ENCODE data around the gene VAMP8.

- 0 out of 2 replicates have a peak, but pooled peaks have one; percentile 45 for TF ChIP-seq POLR2AphosphoS5 (IDR thresholded peaks at IDR 0.05; ENCODE audit: low read depth, low read length)
- TF ChIP-seq SIN3A (IDR thresholded peaks at IDR 0.05; ENCODE audit: borderline replicate concordance, insufficient read depth, low read length) = peak; percentile 96; the same call in 1 of the 2 replicates
- TF ChIP-seq REST (IDR thresholded peaks at IDR 0.05; ENCODE audit: insufficient read depth in 1 of 2, low read depth in 2 of 2, low read length in 2 of 2) = no peak
- TF ChIP-seq TAF1 (IDR thresholded peaks at IDR 0.05; ENCODE audit: borderline replicate concordance, insufficient read depth, low read length) = no peak
These were observed 25.3 kb downstream of the VAMP8 start, which contains the start of gene TMEM150A for GRCh38 chr2:85602476-85603234.

Data from PFSK-1 (cell line).